CD4-positive, alpha-beta T cell treated with Interleukin-12 subunit alpha and Interleukin-12 subunit beta, for 1 hour (primary cell): ENCODE data around the gene KCNH6.

ENCODE experiments used
- DNase-seq: peaks from one replicate; pipeline ENCODE4 v3.0.0-alpha.2; 2020

The KCNH6 gene

DNA sequence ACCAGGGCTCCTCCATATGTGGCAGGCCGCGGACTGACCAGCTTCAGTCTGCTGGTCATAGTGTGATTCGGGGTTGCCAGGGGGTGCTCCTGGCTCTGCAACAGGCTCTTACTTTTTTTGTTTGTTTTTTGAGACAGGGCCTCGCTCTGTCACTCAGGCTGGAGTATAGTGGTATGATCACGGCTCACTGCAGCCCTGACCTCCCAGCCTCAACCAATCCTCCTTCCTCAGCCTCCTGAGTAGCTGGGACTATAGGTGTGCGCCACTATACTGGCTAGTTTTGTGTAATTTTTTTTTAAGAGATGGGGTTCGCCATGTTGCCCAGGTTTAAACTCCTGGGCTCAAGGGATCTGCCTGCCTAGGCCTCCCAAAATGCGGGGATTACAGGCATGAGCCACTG lies 11.8 kb upstream of the KCNH6 start:
- no peak for DNase-seq

DNA sequence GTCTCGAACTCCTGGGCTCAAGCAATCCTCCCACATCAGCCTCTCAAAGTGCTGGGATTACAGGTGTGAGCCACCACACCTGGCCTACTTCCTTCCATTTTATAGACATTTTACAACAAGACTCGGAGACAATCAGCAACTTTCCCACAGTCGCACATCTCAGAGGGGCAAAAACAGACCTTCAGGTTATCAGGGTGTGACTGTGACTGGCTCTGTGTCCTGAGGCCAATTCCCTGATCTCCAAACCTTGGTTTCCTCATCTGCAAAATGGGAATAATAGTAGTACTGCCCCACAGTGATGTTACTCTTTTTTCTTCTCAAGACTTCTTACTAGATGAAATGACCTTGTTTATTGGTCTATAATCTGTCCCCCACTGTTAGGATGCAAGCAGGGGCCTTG lies 10.8 kb upstream of the KCNH6 start:
- DNase-seq = no peak

GRCh38 chr17:63512896-63513644 lies 10.1 kb upstream of the KCNH6 start:
- no peak for DNase-seq

GRCh38 chr17:63514477-63514876 lies 8.7 kb upstream of the KCNH6 start:
- no peak for DNase-seq

GRCh38 chr17:63514974-63515373 lies 8.2 kb upstream of the KCNH6 start:
- DNase-seq = no peak

GRCh38 chr17:63515426-63515825 lies 7.7 kb upstream of the KCNH6 start:
- no peak for DNase-seq

DNA sequence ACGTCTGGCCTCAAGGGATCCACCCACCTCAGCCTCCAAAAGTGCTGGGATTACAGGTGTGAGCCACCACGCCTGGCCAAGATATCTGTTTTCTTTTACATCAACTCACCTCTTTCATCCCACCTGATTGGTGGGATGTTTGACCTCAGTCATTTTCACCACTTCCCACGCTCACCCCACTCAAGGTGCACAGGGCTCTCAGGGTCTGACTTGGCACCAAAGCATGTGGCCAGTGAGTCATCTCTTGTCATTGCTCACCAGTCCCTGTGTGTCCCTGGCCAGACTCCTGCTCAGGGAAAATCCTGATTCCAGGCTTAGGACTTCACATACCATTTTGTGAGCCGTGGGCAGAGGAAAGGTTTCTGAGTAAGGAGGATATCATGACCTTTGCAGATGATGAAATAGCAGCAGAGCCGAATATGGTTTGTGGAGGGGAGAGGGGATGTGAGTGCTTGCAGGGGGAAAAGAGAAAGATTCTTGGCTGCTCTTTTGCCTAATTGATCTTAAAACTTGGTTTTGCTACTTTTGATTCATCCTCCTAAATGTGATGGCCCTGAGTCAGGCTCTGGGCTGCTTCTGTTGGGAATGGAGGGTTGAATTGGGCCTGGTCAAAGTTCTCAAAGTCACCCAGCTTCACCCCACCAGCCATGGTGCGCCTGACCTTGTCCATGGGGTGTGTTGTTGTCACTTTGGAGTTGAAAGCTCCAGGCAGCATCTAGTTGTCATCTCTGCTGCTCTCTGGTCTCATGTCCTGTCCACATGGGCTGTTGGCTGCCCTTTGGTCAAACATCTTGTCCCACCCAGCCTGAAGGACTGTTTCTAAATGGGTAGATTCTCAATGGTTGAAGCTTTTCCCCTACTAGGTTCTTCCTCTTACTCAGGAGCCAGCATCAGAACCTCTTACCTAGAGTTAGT lies 6.0 kb upstream of the KCNH6 start:
- DNase-seq = no peak

- no peak for DNase-seq
These were observed 5.2 kb upstream of the KCNH6 start for GRCh38 chr17:63517825-63518534.

DNA sequence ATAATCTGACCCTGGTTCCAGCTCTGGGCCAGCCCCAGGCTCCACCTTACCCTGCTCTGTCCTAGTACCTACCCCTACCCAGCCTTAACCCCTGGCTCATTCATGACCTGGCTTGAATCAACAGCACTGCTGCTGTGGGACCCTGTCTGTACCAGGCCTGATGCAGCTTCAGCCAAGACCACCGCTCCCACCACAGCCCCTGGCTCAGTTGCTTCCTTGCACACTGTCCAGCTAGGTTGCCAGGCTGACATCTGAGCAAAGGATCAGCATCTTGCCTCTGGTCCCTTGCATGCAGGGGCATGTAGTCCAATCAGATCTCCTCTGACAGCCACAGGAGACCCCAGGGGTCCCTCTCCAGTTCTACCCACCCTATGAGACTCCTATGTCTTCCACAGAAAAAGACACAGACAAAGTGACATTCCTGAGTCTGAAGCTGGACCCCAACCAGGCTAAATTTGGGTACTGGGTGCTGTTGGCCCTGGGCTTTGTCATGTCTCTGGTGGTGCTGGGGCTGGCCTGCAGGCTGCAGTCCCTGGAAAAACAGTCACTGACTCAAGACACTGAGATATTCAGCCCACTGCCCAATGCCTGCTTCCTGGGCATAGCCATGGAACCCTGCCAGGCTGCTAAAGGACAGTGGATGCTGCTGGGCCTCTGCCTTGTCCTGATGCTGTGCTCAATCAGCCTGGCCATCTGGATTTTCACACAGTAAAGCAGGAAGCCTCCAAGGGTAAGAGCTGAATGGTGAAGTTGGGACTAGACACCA lies 3.9 kb upstream of the KCNH6 start:
- no peak for DNase-seq

DNA sequence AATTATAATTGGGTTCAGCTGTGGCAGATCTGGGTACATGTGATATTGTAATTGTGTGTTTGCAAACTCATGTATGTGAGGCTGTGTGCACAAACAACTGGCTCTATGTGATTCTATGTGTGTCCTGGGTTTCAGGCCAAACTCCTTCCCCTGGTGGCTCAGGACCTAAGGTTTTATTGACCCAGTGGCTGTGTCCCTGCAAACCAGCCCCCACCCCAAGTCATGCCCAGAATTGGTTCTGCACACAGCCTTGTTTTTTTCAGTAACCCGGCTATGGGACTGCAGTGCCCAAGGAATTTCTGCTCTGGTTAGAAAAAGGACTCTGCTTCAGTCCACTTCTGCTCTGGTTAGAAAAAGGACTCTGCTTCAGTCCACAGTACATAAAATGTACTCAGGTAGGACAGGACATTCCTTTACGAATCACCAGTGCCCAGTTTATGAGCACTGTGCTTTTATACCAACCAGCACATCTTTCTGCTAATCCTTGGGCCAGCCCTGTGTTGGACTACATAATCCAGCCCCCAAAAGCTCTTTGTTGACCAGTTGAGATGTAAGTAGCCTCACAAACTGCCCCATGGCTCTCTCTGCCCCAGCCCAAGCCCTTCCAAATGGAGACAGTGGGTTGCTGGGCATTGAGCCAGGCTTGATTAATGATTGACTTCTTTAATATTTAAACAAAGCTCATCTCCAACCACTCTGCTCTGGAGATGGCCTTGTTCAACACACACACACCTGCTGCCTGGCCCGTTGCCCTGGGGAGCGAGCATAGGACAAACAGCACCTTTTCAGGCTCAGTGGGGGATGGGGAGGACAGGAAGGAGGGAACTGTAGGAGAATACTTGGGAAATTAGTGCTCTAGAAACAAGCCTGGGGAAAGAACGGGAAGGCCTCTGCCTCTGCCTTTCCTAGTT lies 2.9 kb upstream of the KCNH6 start:
- no peak for DNase-seq

DNA sequence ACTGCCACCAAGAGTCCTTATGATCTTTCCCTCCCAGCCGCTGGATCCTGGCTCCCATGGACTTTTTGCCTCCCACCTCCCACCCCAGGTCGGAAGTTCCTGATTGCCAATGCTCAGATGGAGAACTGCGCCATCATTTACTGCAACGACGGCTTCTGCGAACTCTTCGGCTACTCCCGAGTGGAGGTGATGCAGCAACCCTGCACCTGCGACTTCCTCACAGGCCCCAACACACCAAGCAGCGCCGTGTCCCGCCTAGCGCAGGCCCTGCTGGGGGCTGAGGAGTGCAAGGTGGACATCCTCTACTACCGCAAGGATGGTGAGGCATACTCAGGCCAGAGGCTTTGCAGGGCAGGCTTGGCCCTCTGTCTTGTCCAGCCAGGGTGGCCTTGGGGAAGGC lies 893 bp downstream of the KCNH6 start:
- no peak for DNase-seq

GRCh38 chr17:63525190-63525946 lies 2.2 kb downstream of the KCNH6 start:
- DNase-seq = no peak

GRCh38 chr17:63526861-63527260 lies 3.7 kb downstream of the KCNH6 start:
- no peak for DNase-seq

DNA sequence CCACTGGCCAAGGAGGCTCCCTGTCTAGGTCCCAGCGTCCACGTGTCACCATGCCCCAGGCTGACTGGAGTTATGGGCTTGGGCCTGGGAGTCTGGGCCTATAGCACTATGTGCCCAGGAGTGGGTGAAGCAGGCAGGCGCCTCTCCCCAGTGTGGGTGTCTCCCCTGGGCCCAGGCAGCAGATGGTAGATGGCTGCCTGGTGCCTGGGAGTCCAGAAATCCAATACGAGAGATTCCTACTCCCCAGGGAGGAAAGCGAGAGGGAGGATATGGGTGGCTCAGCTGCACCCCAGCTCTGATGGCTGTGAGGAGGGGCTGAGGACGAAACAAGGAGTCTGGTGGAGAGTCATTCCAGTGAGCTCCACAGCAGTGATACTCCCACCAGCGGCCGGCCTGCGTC lies 5.0 kb downstream of the KCNH6 start:
- DNase-seq = no peak

DNA sequence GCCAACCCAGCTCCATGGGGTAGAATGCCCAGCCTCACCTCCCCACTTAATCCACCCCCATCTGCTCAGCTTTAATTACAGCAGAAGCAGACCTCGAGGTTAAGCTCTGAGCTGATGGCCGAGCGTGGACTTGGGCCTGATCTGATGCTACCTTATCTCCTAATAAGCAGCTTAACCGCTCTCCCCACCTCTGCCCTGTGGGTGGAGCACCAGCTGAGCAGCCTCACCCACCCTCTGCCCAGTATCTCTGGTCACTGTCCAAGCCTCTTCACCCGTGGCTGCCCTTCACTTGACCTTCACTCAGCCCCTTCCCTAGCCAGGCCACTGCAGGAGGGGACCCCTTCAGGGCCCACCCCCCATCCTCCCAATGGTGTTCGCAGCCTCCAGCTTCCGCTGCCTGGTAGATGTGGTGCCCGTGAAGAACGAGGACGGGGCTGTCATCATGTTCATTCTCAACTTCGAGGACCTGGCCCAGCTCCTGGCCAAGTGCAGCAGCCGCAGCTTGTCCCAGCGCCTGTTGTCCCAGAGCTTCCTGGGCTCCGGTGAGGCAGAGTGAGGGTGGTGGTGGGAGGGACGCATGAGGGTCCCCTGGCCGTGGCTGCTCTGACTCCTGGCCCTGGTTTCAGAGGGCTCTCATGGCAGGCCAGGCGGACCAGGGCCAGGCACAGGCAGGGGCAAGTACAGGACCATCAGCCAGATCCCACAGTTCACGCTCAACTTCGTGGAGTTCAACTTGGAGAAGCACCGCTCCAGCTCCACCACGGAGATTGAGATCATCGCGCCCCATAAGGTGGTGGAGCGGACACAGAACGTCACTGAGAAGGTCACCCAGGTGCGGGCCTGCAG lies 6.8 kb downstream of the KCNH6 start:
- DNase-seq = no peak

GRCh38 chr17:63530557-63531021 lies 7.4 kb downstream of the KCNH6 start:
- no peak for DNase-seq

DNA sequence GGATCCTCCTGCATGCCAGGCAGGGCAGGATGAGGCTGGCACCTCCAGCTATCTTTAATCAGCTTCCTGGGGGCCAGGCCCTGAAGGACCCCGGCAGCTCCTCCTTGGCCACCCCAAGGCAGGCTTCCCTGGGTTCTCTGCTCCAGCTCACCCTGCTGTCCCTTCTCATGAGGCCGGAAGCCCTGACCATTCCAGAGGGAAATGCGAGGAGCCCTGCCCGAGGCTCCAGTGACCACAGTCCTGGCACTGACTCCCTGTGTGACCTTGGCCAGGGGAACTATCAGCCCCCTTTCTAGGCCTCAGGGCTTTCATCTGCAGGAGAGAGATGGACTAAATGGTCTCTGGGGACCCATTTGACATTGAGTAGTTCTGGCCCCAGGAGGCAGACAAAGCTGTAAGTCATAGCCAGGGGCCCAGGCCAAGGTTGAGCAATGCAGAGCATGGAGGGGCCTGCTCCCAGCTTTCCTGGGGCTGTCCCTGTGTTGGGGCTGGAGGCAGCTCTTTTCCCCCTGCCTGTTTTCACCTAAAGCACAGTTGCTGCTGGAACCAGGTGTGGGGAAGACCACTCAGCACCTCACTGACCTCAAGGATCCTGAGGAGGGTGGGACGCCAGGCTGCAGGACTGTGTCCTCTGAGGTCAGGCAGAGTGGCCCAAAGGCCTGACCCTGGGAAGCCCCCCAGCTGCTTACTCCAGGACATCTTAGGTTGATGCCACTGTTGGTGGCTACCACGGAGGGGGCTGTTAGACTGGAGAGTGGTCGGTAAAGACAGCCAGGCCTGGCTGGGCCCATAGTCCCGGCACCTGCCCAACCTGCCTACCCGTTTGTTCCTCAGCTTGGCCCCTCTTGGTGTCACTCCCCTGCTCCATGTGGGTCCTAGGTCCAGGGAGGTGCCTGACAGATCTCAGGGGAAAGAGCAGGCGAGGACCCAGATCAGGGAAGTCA lies 8.1 kb downstream of the KCNH6 start:
- DNase-seq = no peak

DNA sequence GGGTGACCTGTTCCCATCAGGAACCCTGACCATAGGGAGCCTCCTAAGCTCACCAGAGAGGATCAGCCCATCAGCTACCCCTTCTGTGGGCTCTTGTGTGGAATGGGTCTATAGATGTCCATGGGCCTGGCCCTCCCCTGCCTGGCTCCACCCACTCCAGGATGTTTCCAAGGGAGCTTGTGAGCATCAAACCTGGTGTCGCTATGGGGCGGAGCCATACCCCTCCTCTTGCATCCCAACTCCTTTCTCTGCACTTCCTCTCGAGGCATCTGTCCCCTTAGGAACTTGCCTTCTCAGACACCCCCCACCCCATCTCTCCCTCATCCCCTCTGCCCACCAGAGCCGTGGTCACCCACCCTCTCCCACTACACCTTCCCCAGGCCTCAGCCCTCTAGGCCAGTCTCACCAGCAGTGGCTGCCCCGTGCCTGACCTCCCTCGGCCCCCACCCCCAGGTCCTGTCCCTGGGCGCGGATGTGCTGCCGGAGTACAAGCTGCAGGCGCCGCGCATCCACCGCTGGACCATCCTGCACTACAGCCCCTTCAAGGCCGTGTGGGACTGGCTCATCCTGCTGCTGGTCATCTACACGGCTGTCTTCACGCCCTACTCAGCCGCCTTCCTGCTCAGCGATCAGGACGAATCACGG lies 10.4 kb downstream of the KCNH6 start:
- no peak for DNase-seq
